Liver (tissue), 9 donors: ENCODE measurements around the gene VWC2. TPM values are rescaled to one million over a fixed set of nuclear protein-coding genes. Genes with fewer than 3 reads are reported as not detected.

ENCODE experiments used
- DNase-seq: peaks from one replicate; pipeline ENCODE4 v3.0.0-alpha.2; 2017; ENCODE audit warnings: low spot score
- H3K27ac ChIP-seq, 2 donors: one replicate each; pipeline ENCODE4 v1.7.0; 2013; ENCODE audit warnings: inconsistent platforms in 2 of 2, low read length in 2 of 2, control low read depth in 1 of 2, low read depth in 1 of 2, mild to moderate bottlenecking in 1 of 2
- H3K27me3 ChIP-seq, 4 donors: one replicate each; pipeline versions ENCODE4 v1.6.1 to v1.7.0; 2013; ENCODE audit warnings: low read length in 3 of 4, inconsistent platforms in 1 of 4, mild to moderate bottlenecking in 1 of 4, moderate library complexity in 1 of 4; ENCODE audit not compliant: control insufficient read depth in 4 of 4, insufficient read depth in 4 of 4
- H3K36me3 ChIP-seq, 4 donors: one replicate each; pipeline versions ENCODE4 v1.6.1 to v1.7.0; 2013; ENCODE audit warnings: low read length in 3 of 4, mild to moderate bottlenecking in 3 of 4, low read depth in 1 of 4, moderate library complexity in 1 of 4; ENCODE audit not compliant: control insufficient read depth in 4 of 4, insufficient read depth in 3 of 4
- H3K4me1 ChIP-seq, 4 donors: one replicate each; pipeline versions ENCODE4 v1.6.1 to v1.7.0; 2013; ENCODE audit warnings: low read length in 3 of 4, mild to moderate bottlenecking in 3 of 4, moderate library complexity in 1 of 4; ENCODE audit not compliant: control insufficient read depth in 4 of 4, insufficient read depth in 4 of 4
- H3K4me3 ChIP-seq, 3 donors: one replicate each; pipeline versions ENCODE4 v1.6.1 to v1.7.0; 2013; ENCODE audit warnings: low read length in 3 of 3, control low read depth in 1 of 3, low read depth in 1 of 3, mild to moderate bottlenecking in 1 of 3
- H3K9ac ChIP-seq, 2 donors: one replicate each; pipeline ENCODE4 v1.7.0; 2013; ENCODE audit warnings: low read length in 2 of 2, mild to moderate bottlenecking in 2 of 2, moderate library complexity in 2 of 2, control low read depth in 1 of 2, low read depth in 1 of 2
- H3K9me3 ChIP-seq, 4 donors: one replicate each; pipeline versions ENCODE4 v1.6.1 to v1.7.0; 2013; ENCODE audit warnings: low read length in 3 of 4; ENCODE audit not compliant: control insufficient read depth in 4 of 4
- EGR1 ChIP-seq, 2 donors: IDR thresholded peaks; 2 replicates each; pipeline ENCODE4 v1.6.1; 2016 to 2018; ENCODE audit warnings: antibody characterized with exemption in 2 of 2, low read depth in 2 of 2
- FOXA1 ChIP-seq: IDR thresholded peaks from 2 replicates; pipeline ENCODE4 v1.6.1; 2016; ENCODE audit warnings: antibody characterized with exemption
- FOXA2 ChIP-seq: IDR thresholded peaks from 2 replicates; pipeline ENCODE4 v1.6.1; 2016; ENCODE audit warnings: antibody characterized with exemption
- GABPA ChIP-seq, 2 donors: IDR thresholded peaks in 1 of 2; conservative IDR thresholded peaks in 1 of 2; 2 replicates each; pipeline ENCODE4 v1.6.1; 2016; ENCODE audit warnings: antibody characterized with exemption in 2 of 2, mild to moderate bottlenecking in 1 of 2, moderate library complexity in 1 of 2
- HNF4A ChIP-seq, 2 donors: conservative IDR thresholded peaks; 2 replicates each; pipeline ENCODE4 v1.6.1; 2016; ENCODE audit warnings: antibody characterized with exemption in 2 of 2, mild to moderate bottlenecking in 2 of 2
- HNF4G ChIP-seq: IDR thresholded peaks from 2 replicates; pipeline ENCODE4 v1.6.1; 2016; ENCODE audit warnings: antibody characterized with exemption
- JUND ChIP-seq, 2 donors: IDR thresholded peaks; 2 replicates each; pipeline ENCODE4 v1.6.1; 2016; ENCODE audit warnings: antibody characterized with exemption in 2 of 2
- NR2F2 ChIP-seq: IDR thresholded peaks from 2 replicates; pipeline ENCODE4 v1.6.1; 2016; ENCODE audit warnings: antibody characterized with exemption
- RAD21 ChIP-seq, 2 donors: IDR thresholded peaks; 2 replicates each; pipeline ENCODE4 v1.6.1; 2016; ENCODE audit warnings: antibody characterized with exemption in 2 of 2, mild to moderate bottlenecking in 2 of 2
- RXRA ChIP-seq, 2 donors: IDR thresholded peaks; 2 replicates each; pipeline ENCODE4 v1.6.1; 2017 to 2018; ENCODE audit warnings: antibody characterized with exemption in 2 of 2, mild to moderate bottlenecking in 1 of 2
- SP1 ChIP-seq: IDR thresholded peaks from 2 replicates; pipeline ENCODE4 v1.6.1; 2018; ENCODE audit warnings: antibody characterized with exemption, mild to moderate bottlenecking
- TAF1 ChIP-seq: conservative IDR thresholded peaks from 2 replicates; pipeline ENCODE4 v1.6.1; 2016; ENCODE audit warnings: antibody characterized with exemption, mild to moderate bottlenecking
- YY1 ChIP-seq: IDR thresholded peaks from 2 replicates; pipeline ENCODE4 v1.6.1; 2016; ENCODE audit warnings: antibody characterized with exemption, mild to moderate bottlenecking
- WGBS: extraction: QIAGEN DNeasy Blood & Tissue Kit; methylation state at CpG from one replicate; pipeline ENCODE4 v1.1.7; 2013; 5-methylcytosine and 5-hydroxymethylcytosine counted together
- polyA plus RNA-seq, 2 donors: library from polyadenylated mRNA; stranded (reverse) in 1 of 2; unstranded in 1 of 2; fragments of 200-250 nt in 1 of 2; fragments of >200 nt in 1 of 2; fragmentation: Nextera tagmentation in 1 of 2; extraction: Ambion mirVana in 1 of 2; gene quantifications; one replicate each; pipeline versions ENCODE4 v1.2.1 to v1.2.3, GENCODE V29; 2013 to 2015
- total RNA-seq, 2 donors: library from RNA; depleted of rRNA; stranded (reverse); fragments of >200 nt; gene quantifications; one replicate each; pipeline ENCODE4 v1.2.3, GENCODE V29; 2014
- TF ChIP-seq, protein P1 (sequence below): IDR thresholded peaks from 2 replicates; pipeline ENCODE4 v1.6.1; 2016; ENCODE audit warnings: antibody characterized with exemption
- TF ChIP-seq, protein P2 (sequence below): IDR thresholded peaks from 2 replicates; pipeline ENCODE4 v1.6.1; 2016; ENCODE audit warnings: antibody characterized with exemption
- TF ChIP-seq, protein P3 (sequence below): fragments of 150-350 bp; IDR thresholded peaks from 2 replicates; pipeline ENCODE4 v1.5.1; 2017; ENCODE audit warnings: improper control_type of control experiment, low read depth, low read length; ENCODE audit not compliant: missing input control
- TF ChIP-seq, protein P4 (sequence below): IDR thresholded peaks from 2 replicates; pipeline ENCODE4 v1.6.1; 2016; ENCODE audit warnings: antibody characterized with exemption, mild to moderate bottlenecking
- TF ChIP-seq, protein P5 (sequence below): IDR thresholded peaks from 2 replicates; pipeline ENCODE4 v1.6.1; 2016; ENCODE audit warnings: antibody characterized with exemption
- donor health status: healthy.
- donor health status: healthy.
- donor health status: healthy.
- donor health status: healthy.
- donor health status: healthy.

VWC2 gene
- total and polyA plus RNA-seq, 4 donors: not detected

DNA sequence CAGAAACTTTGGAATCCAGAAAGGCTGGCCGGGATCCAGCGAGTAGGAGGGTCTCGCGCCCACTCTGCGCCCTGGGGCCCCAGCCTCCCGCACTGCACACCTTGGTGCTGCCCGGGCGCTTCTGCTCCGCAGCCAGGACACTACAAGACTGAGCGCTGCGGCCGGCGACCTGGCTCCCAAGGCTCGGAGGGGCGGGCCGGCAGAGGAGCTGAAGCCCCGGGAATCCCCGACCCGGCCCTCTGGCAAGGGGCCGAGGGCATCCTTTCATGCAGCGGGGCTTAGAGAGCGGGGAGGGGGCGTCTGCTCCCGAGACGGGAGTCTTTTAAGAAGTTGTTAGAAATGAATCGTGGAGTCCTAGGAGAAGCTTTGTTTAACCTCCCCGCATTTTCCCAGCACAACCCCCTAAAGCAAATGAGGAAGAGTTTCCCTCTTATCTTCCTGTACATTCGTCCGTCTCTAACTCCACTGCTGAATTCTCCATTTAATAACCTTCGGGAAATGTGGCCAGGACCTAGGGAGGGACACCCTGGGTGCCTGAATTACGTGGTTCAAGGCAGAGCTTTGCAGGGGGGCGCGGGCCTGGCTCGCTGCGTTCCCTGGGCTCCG lies 1.1 kb downstream of the VWC2 start:
- Histone ChIP-seq H3K9ac (no peak overlapping the region), H3K9me3 (no peaks in the 10 kb centered on the region), H3K36me3 (no peaks in the 10 kb centered on the region), H3K4me3 (no peak overlapping the region), H3K4me1 (peaks cover 11 to 29% (median 21%) of the 10 kb centered on the region in 4 donors), H3K27ac (no peak overlapping the region), H3K27me3 (peaks cover 2 to 8% (median 7%) of the 10 kb centered on the region in 4 donors)
- TF ChIP-seq RXRA (IDR thresholded peaks at IDR 0.05) (no peak), HNF4G (no peak), EGR1 (IDR thresholded peaks at IDR 0.05; ENCODE audit: low read depth in 2 of 2) (no peak), HNF4A (conservative IDR thresholded peaks at IDR 0.05) (no peak), JUND (IDR thresholded peaks at IDR 0.05) (no peak), FOXA1 (no peak), YY1 (no peak)
- TF ChIP-seq, protein P1, sequence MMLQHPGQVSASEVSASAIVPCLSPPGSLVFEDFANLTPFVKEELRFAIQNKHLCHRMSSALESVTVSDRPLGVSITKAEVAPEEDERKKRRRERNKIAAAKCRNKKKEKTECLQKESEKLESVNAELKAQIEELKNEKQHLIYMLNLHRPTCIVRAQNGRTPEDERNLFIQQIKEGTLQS: no peak
- TF ChIP-seq, protein P2, sequence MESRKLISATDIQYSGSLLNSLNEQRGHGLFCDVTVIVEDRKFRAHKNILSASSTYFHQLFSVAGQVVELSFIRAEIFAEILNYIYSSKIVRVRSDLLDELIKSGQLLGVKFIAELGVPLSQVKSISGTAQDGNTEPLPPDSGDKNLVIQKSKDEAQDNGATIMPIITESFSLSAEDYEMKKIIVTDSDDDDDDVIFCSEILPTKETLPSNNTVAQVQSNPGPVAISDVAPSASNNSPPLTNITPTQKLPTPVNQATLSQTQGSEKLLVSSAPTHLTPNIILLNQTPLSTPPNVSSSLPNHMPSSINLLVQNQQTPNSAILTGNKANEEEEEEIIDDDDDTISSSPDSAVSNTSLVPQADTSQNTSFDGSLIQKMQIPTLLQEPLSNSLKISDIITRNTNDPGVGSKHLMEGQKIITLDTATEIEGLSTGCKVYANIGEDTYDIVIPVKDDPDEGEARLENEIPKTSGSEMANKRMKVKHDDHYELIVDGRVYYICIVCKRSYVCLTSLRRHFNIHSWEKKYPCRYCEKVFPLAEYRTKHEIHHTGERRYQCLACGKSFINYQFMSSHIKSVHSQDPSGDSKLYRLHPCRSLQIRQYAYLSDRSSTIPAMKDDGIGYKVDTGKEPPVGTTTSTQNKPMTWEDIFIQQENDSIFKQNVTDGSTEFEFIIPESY: no peak
- no peak for DNase-seq
- WGBS: 2% methylated on average over 36 of the region's 36 CpGs

DNA sequence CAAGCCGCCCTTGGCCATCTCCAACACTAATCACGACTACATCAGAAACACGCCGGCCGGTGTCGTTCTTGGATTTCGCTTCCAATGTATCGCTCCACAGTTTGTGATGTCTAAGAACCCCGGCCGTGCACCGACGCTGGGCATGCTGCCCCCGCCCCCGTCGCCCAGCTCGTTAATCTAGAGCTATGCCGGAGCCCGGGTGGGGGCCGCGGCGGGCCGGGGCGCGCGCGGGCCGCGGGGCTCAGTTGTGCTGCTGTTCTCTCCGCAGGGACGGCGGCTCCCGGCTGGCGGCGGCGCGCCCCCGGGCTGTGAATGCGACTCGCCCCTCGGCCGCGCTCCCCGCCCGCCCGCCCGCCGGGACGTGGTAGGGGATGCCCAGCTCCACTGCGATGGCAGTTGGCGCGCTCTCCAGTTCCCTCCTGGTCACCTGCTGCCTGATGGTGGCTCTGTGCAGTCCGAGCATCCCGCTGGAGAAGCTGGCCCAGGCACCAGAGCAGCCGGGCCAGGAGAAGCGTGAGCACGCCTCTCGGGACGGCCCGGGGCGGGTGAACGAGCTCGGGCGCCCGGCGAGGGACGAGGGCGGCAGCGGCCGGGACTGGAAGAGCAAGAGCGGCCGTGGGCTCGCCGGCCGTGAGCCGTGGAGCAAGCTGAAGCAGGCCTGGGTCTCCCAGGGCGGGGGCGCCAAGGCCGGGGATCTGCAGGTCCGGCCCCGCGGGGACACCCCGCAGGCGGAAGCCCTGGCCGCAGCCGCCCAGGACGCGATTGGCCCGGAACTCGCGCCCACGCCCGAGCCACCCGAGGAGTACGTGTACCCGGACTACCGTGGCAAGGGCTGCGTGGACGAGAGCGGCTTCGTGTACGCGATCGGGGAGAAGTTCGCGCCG lies 1.9 kb downstream of the VWC2 start:
- no peak for TF ChIP-seq FOXA1
- TF ChIP-seq, protein P3, sequence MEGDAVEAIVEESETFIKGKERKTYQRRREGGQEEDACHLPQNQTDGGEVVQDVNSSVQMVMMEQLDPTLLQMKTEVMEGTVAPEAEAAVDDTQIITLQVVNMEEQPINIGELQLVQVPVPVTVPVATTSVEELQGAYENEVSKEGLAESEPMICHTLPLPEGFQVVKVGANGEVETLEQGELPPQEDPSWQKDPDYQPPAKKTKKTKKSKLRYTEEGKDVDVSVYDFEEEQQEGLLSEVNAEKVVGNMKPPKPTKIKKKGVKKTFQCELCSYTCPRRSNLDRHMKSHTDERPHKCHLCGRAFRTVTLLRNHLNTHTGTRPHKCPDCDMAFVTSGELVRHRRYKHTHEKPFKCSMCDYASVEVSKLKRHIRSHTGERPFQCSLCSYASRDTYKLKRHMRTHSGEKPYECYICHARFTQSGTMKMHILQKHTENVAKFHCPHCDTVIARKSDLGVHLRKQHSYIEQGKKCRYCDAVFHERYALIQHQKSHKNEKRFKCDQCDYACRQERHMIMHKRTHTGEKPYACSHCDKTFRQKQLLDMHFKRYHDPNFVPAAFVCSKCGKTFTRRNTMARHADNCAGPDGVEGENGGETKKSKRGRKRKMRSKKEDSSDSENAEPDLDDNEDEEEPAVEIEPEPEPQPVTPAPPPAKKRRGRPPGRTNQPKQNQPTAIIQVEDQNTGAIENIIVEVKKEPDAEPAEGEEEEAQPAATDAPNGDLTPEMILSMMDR: no peak
- TF ChIP-seq RAD21 (IDR thresholded peaks at IDR 0.05): no peak
- no peak for TF ChIP-seq JUND (IDR thresholded peaks at IDR 0.05)
- TF ChIP-seq, protein P1: no peak
- no peak for TF ChIP-seq TAF1
- TF ChIP-seq, protein P2: no peak
- TF ChIP-seq NR2F2: no peak
- no peak for TF ChIP-seq HNF4A (conservative IDR thresholded peaks at IDR 0.05)
- no peak for TF ChIP-seq RXRA (IDR thresholded peaks at IDR 0.05)
- no peak for TF ChIP-seq SP1
- TF ChIP-seq, protein P4, sequence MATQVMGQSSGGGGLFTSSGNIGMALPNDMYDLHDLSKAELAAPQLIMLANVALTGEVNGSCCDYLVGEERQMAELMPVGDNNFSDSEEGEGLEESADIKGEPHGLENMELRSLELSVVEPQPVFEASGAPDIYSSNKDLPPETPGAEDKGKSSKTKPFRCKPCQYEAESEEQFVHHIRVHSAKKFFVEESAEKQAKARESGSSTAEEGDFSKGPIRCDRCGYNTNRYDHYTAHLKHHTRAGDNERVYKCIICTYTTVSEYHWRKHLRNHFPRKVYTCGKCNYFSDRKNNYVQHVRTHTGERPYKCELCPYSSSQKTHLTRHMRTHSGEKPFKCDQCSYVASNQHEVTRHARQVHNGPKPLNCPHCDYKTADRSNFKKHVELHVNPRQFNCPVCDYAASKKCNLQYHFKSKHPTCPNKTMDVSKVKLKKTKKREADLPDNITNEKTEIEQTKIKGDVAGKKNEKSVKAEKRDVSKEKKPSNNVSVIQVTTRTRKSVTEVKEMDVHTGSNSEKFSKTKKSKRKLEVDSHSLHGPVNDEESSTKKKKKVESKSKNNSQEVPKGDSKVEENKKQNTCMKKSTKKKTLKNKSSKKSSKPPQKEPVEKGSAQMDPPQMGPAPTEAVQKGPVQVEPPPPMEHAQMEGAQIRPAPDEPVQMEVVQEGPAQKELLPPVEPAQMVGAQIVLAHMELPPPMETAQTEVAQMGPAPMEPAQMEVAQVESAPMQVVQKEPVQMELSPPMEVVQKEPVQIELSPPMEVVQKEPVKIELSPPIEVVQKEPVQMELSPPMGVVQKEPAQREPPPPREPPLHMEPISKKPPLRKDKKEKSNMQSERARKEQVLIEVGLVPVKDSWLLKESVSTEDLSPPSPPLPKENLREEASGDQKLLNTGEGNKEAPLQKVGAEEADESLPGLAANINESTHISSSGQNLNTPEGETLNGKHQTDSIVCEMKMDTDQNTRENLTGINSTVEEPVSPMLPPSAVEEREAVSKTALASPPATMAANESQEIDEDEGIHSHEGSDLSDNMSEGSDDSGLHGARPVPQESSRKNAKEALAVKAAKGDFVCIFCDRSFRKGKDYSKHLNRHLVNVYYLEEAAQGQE: no peak
- TF ChIP-seq GABPA (IDR thresholded peaks at IDR 0.05 in 1 of 2, conservative IDR thresholded peaks at IDR 0.05 in 1 of 2): no peak
- no peak for TF ChIP-seq EGR1 (IDR thresholded peaks at IDR 0.05; ENCODE audit: low read depth in 2 of 2)
- TF ChIP-seq, protein P5, sequence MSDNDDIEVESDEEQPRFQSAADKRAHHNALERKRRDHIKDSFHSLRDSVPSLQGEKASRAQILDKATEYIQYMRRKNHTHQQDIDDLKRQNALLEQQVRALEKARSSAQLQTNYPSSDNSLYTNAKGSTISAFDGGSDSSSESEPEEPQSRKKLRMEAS: no peak
- no peak for TF ChIP-seq YY1
- no peak for TF ChIP-seq FOXA2
- TF ChIP-seq HNF4G: no peak
- Histone ChIP-seq H3K27me3 (peaks cover 2 to 8% (median 7%) of the 10 kb centered on the region in 4 donors), H3K4me3 (peak overlapping the region in 1 of 3 donors; percentile 33), H3K27ac (no peak overlapping the region), H3K9ac (no peak overlapping the region), H3K4me1 (peaks cover 11 to 29% (median 21%) of the 10 kb centered on the region in 4 donors), H3K9me3 (no peaks in the 10 kb centered on the region), H3K36me3 (no peaks in the 10 kb centered on the region)
- WGBS: 2% methylated on average over 106 of the region's 106 CpGs
- no peak for DNase-seq
